DND-41 (cell line): ENCODE data around the gene PDE4DIP.
"Not testable (repeated sequence)": the region's sequence is repeated elsewhere in the genome, so short reads cannot be mapped to it uniquely, and the experiment has no call there.

Experiments used
- ATAC-seq: fragments of 200-7000 bp; cut with Tn5 transposase; 3 replicates; pipeline ENCODE4 v1.9.1; 2021; ENCODE audit warnings: low read depth; ENCODE audit not compliant: insufficient read depth
- DNase-seq: peaks from one replicate; pipeline ENCODE4 v3.0.0-alpha.2; 2020
- H2AFZ ChIP-seq: 2 replicates; pipeline ENCODE4 v1.6.0; 2012; ENCODE audit warnings: low read depth, low read length
- H3K27ac ChIP-seq: 2 replicates; pipeline ENCODE4 v1.5.1; 2012; ENCODE audit warnings: low read length, inconsistent platforms
- H3K27me3 ChIP-seq: fragments of 200-600 bp; sonication (generic); 2 replicates; pipeline ENCODE4 v1.6.0; 2012; ENCODE audit warnings: low read length, mild to moderate bottlenecking, inconsistent platforms; ENCODE audit not compliant: insufficient read depth, poor library complexity
- H3K36me3 ChIP-seq: 2 replicates; pipeline ENCODE4 v1.5.1; 2012; ENCODE audit warnings: low read length, inconsistent platforms; ENCODE audit not compliant: insufficient read depth
- H3K4me1 ChIP-seq: 2 replicates; pipeline ENCODE4 v1.5.1; 2012; ENCODE audit warnings: mild to moderate bottlenecking, low read length; ENCODE audit not compliant: insufficient read depth
- H3K4me2 ChIP-seq: 2 replicates; pipeline ENCODE4 v1.6.0; 2012; ENCODE audit warnings: mild to moderate bottlenecking, moderate library complexity, low read length, inconsistent platforms; ENCODE audit not compliant: insufficient read depth
- H3K4me3 ChIP-seq, 2 experiments: fragments of 200-600 bp in 1 of 2; shearing (Covaris generic) in 1 of 2; 2 replicates each; pipeline ENCODE4 v1.5.1; 2012 to 2016; ENCODE audit warnings: inconsistent platforms in 2 of 2, low read length in 2 of 2, mild to moderate bottlenecking in 2 of 2, low read depth in 1 of 2, moderate library complexity in 1 of 2
- H3K79me2 ChIP-seq: 2 replicates; pipeline ENCODE4 v1.6.0; 2012; ENCODE audit warnings: low read length, inconsistent platforms; ENCODE audit not compliant: insufficient read depth
- H3K9ac ChIP-seq: 2 replicates; pipeline ENCODE4 v1.6.0; 2012; ENCODE audit warnings: low read depth, mild to moderate bottlenecking, inconsistent platforms, low read length, moderate library complexity
- H3K9me3 ChIP-seq: 2 replicates; pipeline ENCODE4 v1.5.1; 2012; ENCODE audit warnings: low read length, moderate library complexity, mild to moderate bottlenecking, inconsistent platforms; ENCODE audit not compliant: insufficient read depth, severe bottlenecking
- H4K20me1 ChIP-seq: 2 replicates; pipeline ENCODE4 v1.6.0; 2012; ENCODE audit warnings: low read length; ENCODE audit not compliant: insufficient read depth

The PDE4DIP gene

DNA sequence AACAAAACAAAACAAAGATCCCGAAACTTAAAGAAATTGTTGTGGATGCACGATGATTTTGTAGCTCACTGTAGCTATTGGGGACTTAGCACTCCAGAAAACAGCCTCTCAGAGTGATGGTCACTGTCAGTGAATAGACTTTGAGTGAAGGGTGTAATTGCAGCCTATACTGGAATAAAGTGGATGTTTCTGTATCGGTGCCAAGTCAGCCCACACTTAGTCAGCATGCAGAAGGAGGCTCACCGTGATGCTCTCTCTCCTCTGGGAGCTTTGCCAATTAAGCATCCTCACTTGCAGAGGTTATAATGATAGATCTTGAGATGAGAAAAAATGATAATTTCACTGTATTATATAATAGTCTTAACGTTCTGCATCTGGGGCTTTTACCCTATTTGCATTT is 11.1 kb downstream of the PDE4DIP start:
- DNase-seq, H3K27ac ChIP-seq, H2AFZ ChIP-seq, H3K9ac ChIP-seq, H3K9me3 ChIP-seq, H4K20me1 ChIP-seq, H3K79me2 ChIP-seq, ATAC-seq, H3K4me3 ChIP-seq, H3K27me3 ChIP-seq, H3K4me1 ChIP-seq, H3K36me3 ChIP-seq, H3K4me2 ChIP-seq: not testable (repeated sequence)

- not testable (repeated sequence) for H3K4me2 ChIP-seq, H4K20me1 ChIP-seq, H3K4me1 ChIP-seq, H3K36me3 ChIP-seq, H3K4me3 ChIP-seq, ATAC-seq, H3K9me3 ChIP-seq, H3K27ac ChIP-seq, H3K9ac ChIP-seq, H2AFZ ChIP-seq, H3K79me2 ChIP-seq, H3K27me3 ChIP-seq, DNase-seq
Measured at GRCh38 chr1:148860049-148860448, 15.8 kb downstream of the PDE4DIP start.

GRCh38 chr1:148860579-148861259 is 16.5 kb downstream of the PDE4DIP start:
- not testable (repeated sequence) for ATAC-seq, H2AFZ ChIP-seq, H3K79me2 ChIP-seq, H3K27ac ChIP-seq, H3K36me3 ChIP-seq, H3K27me3 ChIP-seq, H4K20me1 ChIP-seq, H3K9me3 ChIP-seq, H3K4me1 ChIP-seq, H3K4me2 ChIP-seq, DNase-seq, H3K4me3 ChIP-seq, H3K9ac ChIP-seq

- H3K4me1 ChIP-seq, DNase-seq, H3K79me2 ChIP-seq, H3K9ac ChIP-seq, H3K36me3 ChIP-seq, H3K27ac ChIP-seq, H3K27me3 ChIP-seq, H3K9me3 ChIP-seq, H3K4me2 ChIP-seq, H3K4me3 ChIP-seq, H2AFZ ChIP-seq, ATAC-seq, H4K20me1 ChIP-seq: not testable (repeated sequence)
Measured at GRCh38 chr1:148862590-148862989, 18.4 kb downstream of the PDE4DIP start.

DNA sequence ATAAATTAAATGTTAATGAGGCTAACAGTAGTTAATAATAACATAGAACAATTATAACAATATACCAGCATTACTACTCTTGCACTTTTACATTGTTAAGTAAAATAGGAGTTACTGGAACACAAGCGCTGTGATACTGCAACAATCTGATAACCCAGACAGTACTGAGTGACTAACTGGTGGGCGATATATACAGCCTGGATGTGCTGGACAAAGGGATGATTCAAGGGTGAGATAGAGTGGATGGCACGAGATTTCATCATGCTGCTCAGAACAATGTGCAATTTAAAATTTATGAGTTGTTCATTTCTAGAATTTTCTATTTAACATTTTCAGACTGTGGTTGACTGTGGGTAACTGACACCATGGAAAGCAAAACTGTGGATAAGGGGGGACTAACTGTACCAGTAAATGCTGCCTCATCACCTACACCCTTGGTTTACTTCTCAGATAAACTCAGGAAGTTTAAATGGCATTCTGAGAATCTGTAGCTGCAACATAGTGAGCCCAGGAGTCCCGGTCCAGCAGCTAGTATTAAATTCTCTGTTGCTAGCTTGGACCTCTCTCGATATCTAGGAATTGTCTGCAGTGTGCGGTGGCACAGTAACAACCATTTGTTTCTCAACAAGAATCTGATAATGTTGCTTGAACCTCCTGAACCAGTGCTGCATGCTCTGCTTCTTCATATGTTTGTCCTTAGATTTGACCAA is 24.9 kb downstream of the PDE4DIP start:
- not testable (repeated sequence) for H3K27me3 ChIP-seq, H3K9me3 ChIP-seq, ATAC-seq, H3K36me3 ChIP-seq, DNase-seq, H3K9ac ChIP-seq, H3K4me3 ChIP-seq, H3K4me1 ChIP-seq, H2AFZ ChIP-seq, H3K27ac ChIP-seq, H4K20me1 ChIP-seq, H3K79me2 ChIP-seq, H3K4me2 ChIP-seq

GRCh38 chr1:148869634-148869961 is 25.4 kb downstream of the PDE4DIP start:
- not testable (repeated sequence) for H4K20me1 ChIP-seq, H3K27ac ChIP-seq, H3K36me3 ChIP-seq, H3K9ac ChIP-seq, H3K27me3 ChIP-seq, H3K9me3 ChIP-seq, H3K4me1 ChIP-seq, DNase-seq, ATAC-seq, H3K4me2 ChIP-seq, H3K79me2 ChIP-seq, H2AFZ ChIP-seq, H3K4me3 ChIP-seq

GRCh38 chr1:148874408-148875388 is 30.5 kb downstream of the PDE4DIP start:
- not testable (repeated sequence) for ATAC-seq, H3K4me1 ChIP-seq, DNase-seq, H3K36me3 ChIP-seq, H3K9ac ChIP-seq, H3K4me2 ChIP-seq, H4K20me1 ChIP-seq, H3K27me3 ChIP-seq, H3K79me2 ChIP-seq, H3K9me3 ChIP-seq, H3K27ac ChIP-seq, H2AFZ ChIP-seq, H3K4me3 ChIP-seq
